ENCODE measurements around the gene SPATA13.

SPATA13 gene

DNA sequence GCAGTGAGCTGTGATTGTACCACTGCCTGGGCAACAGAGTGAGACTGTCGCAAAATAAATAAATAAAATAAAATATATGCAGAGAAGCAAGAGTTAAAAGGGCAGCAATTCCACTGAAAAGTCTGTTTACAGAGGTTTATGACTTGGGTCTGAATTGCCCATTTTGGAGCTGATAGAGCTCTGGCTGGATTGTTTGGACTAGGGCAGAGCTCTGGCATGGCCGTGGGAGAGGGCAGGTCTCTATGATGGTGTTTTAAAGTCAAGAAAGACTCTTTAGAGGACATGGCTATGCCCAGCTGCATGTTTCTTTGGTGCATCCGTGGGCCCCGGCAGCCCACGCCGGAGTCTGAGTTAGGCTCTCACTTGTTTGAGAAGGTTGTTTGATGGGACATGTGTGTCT, 84.3 kb downstream of the SPATA13 start:
- TF ChIP-seq GATA3 (IDR thresholded peaks at IDR 0.05; ENCODE audit: low read depth, low read length): no peak

DNA sequence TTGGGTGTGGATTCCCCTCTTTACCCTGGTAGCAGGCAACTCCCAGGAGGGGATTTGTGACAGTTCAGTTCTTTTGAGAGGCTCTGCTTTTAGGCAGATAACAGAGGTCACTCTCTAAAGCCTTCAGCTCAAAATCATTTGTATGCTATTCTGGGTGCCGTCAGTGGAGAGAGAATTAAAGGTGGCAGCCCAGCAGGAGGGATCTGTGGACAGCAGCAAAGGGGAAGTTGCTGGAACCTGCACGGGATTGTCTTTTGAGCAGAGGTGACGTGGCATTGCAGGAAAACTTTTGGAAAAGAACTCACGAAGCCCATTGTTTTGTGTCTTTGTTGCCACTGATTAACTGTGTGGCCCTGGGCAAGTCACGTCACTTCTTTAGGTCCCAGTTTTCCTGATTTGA, 86.5 kb downstream of the SPATA13 start:
- TF ChIP-seq GATA3 (IDR thresholded peaks at IDR 0.05; ENCODE audit: low read depth, low read length) (no peak), GATA2 (IDR thresholded peaks at IDR 0.05; ENCODE audit: low read depth, low read length) (no peak)

DNA sequence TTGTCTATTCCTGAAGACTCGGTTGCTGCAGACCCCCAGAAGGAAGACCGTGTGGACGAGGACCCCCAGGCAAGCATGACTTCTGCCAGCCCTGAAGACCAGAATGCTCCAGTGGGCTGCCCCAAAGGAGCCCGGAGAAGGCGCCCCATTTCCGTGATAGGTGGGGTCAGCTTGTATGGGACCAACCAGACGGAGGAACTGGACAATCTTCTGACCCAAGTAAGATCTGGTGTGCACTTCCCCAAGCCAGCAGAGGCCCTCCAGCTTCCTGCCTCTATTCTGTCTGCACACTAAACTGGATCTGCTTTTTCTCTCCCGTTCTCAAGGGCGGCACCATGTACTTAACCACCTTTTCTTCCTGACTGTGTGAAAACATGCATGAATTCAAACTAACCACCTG, 89.1 kb downstream of the SPATA13 start:
- TF ChIP-seq GATA3 (IDR thresholded peaks at IDR 0.05; ENCODE audit: low read depth, low read length) (no peak), GATA2 (IDR thresholded peaks at IDR 0.05; ENCODE audit: low read depth, low read length) (no peak)

DNA sequence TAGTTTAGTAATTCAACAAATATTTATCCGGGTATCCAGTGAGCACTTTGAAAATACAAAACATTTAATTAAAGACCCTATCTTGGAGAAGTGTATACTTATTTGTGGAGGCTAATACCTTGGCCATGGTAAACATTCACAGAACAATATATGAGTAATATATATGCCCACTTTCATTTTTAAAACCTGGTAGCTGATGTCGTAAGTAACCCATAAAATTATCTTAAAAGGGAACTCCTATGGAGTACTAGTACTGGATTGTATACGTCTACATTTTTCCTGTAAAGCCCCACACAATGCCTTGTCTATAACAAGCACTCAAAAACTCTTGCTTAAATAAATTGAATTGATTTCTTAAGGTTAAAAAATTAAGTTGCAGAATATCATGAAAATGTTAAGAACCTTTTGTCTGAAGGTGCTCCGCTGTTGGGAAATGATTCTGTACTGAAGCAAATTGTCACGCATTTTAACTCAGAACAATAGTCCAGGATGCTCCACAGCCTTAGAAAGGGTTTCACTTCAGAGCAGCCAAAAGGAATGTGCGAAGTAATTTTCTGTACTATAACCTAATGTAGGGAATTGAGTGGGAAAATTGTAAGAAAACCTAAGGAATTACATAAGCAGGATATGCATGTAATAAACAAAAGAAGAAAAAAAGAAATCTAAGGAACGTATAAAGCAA, 90.0 kb downstream of the SPATA13 start:
- TF ChIP-seq GATA2 (IDR thresholded peaks at IDR 0.05; ENCODE audit: low read depth, low read length) (no peak), GATA3 (IDR thresholded peaks at IDR 0.05; ENCODE audit: low read depth, low read length) (no peak)

DNA sequence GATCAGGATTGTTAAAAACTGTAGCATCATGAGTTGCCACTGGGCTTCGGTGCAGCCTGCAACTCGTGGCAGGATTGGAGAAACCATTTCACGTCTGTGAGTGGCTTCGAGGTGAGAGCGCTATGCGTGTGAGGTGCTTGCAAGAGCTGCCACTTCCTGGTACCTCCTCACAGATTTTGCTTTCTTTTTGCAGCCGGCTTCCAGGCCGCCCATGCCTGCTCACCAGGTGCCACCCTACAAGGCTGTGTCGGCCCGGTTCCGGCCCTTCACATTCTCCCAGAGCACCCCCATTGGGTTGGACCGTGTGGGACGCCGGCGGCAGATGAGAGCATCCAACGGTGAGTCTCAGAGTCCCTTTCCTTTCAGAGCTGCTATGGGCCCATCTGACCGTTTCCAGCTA, 91.0 kb downstream of the SPATA13 start:
- no peak for TF ChIP-seq GATA2 (IDR thresholded peaks at IDR 0.05; ENCODE audit: low read depth, low read length)
- no peak for TF ChIP-seq GATA3 (IDR thresholded peaks at IDR 0.05; ENCODE audit: low read depth, low read length)

DNA sequence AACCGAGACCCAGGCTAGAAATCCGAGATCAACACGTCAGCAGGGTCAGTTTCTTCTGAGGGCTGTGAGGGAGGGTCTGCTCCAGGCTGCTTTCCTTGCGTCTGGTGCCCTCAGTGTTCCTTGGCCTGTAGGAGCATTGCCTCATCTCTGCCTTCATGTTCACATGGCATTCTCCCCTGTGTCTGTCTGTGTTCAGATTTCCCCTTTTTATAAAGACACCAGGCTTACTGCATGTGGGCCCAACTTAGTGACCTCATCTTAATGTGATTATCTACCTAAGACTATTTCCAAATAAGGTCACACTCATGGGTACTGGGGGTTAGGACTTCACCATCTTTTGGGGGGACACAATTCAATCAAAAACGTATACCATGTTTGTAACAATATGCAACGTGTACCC, 91.6 kb downstream of the SPATA13 start:
- TF ChIP-seq GATA3 (IDR thresholded peaks at IDR 0.05; ENCODE audit: low read depth, low read length) (no peak), GATA2 (IDR thresholded peaks at IDR 0.05; ENCODE audit: low read depth, low read length) (no peak)

DNA sequence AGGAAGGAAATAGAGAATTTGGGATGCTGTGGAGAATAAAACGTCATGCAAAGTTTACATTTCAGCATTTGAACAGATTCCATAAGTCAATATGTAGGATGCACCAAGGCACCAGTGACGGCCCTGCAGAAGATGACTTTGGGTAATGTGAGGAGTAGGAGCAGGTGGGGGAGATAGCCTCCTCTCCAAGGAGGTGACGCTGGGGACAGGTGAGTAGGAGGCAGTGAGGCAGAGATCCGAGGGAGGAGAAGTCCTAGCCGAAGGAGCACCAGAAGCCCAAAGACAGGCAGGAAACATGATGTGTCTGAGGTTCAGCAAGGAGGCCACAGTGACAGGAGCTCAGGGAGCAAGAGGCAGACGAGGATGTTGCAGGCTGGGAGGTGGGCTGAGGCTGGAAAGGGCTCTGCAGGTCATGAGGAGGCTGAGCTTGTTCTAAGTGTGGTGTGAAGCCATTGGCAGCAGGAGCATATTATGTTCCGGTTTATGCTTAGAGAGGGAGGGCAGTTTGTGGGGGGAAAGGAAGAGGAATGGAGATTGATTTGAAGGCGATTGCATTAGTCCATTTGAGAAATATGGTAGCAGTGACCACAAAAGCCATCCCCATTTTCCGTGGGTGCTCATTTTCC, 93.1 kb downstream of the SPATA13 start:
- no peak for TF ChIP-seq GATA3 (IDR thresholded peaks at IDR 0.05; ENCODE audit: low read depth, low read length)
- TF ChIP-seq GATA2 (IDR thresholded peaks at IDR 0.05; ENCODE audit: low read depth, low read length): no peak

DNA sequence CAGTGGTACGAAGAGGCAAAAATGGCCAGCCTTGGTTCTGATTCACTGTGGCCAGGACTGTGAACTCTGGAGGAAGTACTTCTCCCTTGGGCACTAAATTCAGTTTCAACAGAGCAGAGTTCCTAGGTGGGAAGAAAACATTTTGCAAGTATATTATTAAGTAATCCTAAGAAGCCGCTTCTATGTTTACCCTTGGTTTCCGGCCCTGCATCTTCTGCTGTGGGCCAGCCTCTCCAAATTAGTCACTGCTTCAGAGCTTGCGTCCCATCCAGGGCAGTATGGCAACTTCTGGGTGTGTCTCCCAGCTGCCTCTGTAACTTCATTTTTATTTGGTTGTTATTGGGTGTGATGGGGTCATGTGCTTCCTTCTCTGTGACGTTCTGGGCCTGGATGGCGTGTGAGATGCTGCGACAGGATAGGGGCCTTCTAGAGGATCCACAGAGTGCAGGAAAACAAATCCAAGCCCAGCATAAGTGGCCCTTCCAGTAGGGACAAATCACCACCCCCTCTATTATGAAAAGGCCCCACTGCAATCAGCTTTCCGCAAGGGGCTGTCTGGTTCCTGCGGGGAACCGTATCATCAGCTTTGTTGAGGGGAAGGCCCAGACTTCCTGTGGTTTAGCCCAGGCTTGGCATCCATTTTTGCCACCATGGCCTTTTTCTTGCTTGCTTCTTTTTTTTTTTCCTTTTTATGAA, 93.8 kb downstream of the SPATA13 start:
- no peak for TF ChIP-seq GATA2 (IDR thresholded peaks at IDR 0.05; ENCODE audit: low read depth, low read length)
- TF ChIP-seq GATA3 (IDR thresholded peaks at IDR 0.05; ENCODE audit: low read depth, low read length): no peak

DNA sequence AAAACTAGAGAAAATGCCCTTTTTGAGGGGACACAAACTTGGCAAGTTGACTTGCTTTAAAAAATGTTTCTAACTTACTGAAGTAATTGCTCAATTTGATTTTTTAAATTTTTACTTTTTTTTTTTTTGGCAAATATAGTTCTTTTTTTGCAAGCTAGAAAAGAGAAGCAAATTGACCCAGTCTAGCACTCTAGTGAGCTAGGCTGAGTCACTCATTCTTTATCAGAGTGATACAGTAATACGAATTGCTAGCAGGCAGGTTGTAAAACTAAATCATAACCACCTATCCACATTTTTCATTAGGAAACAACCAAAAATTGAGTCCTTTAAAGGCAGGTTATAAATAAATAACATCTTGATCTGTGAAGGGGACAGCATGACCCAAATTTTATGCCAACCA, 97.0 kb downstream of the SPATA13 start:
- TF ChIP-seq GATA3 (IDR thresholded peaks at IDR 0.05; ENCODE audit: low read depth, low read length) (no peak), GATA2 (IDR thresholded peaks at IDR 0.05; ENCODE audit: low read depth, low read length) (no peak)

DNA sequence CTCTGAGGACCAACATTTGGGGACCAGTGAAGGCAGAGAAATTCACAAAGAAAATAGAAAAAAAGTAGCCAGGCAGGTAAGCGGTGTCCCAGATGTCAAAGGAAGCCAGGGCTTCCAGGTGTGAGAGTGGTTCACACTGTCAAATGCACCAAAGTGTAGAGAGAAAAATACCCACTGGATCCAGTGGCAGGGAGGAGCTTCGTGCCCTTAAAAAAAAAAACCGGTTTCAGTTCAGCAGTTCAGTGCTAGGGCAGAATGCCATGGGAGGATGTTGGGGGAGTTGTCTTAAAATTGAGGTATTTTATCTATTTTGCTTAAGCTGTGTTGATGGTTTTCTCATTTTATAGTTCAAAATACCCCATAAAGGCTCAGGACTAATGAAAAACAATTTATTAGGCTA, 101.0 kb downstream of the SPATA13 start:
- no peak for TF ChIP-seq GATA3 (IDR thresholded peaks at IDR 0.05; ENCODE audit: low read depth, low read length)
- TF ChIP-seq GATA2 (IDR thresholded peaks at IDR 0.05; ENCODE audit: low read depth, low read length): no peak

DNA sequence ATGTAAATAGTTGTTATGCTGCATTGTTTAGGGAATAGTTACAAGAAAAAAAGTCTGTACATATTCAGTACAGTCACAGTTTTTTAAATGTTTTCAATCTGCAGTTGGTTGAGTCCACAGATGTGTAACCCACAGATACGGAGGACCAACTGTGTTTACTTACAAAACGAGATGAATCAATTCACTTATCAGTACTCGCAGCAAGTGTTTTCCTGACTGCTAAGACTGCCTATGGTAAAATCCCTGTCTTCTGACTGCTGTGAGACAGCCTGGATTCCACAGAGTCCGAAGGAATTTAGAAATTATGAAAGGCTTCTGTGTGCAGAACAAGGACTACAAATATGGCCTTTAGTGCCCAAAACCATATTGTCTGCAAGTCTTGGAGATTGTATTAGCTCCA, 103.1 kb downstream of the SPATA13 start:
- no peak for TF ChIP-seq GATA2 (IDR thresholded peaks at IDR 0.05; ENCODE audit: low read depth, low read length)
- TF ChIP-seq GATA3 (IDR thresholded peaks at IDR 0.05; ENCODE audit: low read depth, low read length): no peak

DNA sequence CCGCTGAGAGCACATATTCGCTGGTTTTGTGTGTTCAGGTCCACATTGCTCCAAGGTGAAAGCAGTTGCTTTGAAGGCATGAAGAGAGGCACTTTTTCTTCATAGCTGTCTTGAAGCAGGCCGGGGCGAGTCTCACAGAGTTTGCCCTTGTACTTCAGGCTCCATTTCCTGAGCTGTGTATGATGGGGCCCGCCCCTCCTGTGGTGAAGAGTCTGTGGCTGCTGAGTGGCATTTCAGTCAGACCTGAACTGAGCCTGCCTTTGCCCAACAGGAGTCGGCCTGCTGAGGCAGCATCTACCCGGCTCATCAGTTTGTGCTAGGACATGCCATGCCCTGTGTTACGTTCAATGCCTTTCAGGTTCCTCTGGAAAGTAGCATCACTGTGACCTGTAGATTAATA, 104.5 kb downstream of the SPATA13 start:
- TF ChIP-seq GATA2 (IDR thresholded peaks at IDR 0.05; ENCODE audit: low read depth, low read length): no peak
- no peak for TF ChIP-seq GATA3 (IDR thresholded peaks at IDR 0.05; ENCODE audit: low read depth, low read length)

DNA sequence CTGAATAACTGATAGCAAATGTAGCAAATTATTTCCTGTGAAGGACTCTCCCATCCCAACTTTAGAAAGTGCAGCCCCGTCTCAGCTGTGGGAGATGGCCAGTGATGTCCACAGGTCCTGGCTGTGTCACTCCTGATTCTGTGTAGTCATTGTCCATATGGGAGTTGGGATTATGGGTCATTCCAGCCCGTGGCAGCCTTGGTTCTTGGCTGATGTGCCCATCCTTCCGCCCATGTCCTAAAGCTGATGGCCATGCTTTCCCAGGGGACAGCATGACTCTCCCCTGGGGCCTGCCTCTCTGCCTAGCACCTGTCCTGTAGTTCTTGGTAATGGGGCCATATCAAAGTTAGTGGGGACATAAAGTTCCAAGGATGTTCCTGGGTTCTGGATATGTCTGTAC, 104.9 kb downstream of the SPATA13 start:
- TF ChIP-seq GATA3 (IDR thresholded peaks at IDR 0.05; ENCODE audit: low read depth, low read length): no peak
- TF ChIP-seq GATA2 (IDR thresholded peaks at IDR 0.05; ENCODE audit: low read depth, low read length): no peak

DNA sequence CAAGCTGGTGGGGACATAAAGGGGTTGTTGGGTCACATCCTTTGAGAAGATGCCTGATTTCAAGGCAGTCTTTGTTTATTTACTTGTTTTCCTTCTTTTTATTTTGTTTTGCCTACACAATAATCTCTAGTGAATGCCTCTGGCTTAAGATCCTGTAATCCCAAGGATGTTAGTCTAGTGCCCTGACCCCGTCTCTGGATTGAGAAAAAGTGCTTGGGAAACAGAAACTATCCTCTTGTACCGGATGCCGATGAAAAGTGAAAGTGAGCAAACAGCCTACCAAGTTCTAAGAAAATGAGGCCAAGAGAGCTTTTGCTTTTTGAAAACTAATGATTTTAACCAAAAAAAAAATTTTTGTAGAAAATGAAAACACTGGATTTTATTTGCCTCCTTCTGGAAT, 106.8 kb downstream of the SPATA13 start:
- no peak for TF ChIP-seq GATA3 (IDR thresholded peaks at IDR 0.05; ENCODE audit: low read depth, low read length)
- TF ChIP-seq GATA2 (IDR thresholded peaks at IDR 0.05; ENCODE audit: low read depth, low read length): no peak

DNA sequence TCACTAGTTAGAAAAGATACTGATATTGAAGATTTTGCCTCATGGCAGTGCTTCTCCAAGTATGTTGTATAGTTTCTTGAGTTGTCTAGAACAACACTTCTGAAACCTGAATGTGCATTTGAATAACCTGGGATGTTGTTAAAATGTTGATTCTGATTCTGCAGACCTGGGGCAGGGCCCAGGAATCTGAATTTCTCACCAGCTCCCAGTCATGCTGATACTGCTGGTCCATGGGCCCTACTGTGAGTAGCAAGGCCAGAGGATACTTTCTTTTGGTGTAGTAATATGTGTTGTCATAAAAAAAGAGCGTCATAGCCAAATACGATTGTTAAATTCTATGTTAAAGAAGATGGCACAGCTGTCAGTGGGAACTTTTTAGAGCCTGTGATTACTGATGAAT, 107.3 kb downstream of the SPATA13 start:
- no peak for TF ChIP-seq GATA2 (IDR thresholded peaks at IDR 0.05; ENCODE audit: low read depth, low read length)
- no peak for TF ChIP-seq GATA3 (IDR thresholded peaks at IDR 0.05; ENCODE audit: low read depth, low read length)

Data from SH-SY5Y (cell line).